ENCODE data around the gene GLA. TPM values are rescaled to one million over a fixed set of nuclear protein-coding genes. Genes with fewer than 3 reads are reported as not detected.

Gene GLA
- total and polyA plus RNA-seq, 9 of the 15 experiments (the other 6 are each of a cell fraction or from before 2014, with no cell fraction given) = 41.7 to 146 (median 73.8) TPM

GRCh38 chrX:101407167-101407747, 468 bp downstream of the GLA start:
- Histone ChIP-seq H3K27me3 (ENCODE audit: control insufficient read depth in 2 of 2, insufficient read depth in 2 of 2, low read length in 2 of 2) (no peaks in the 10 kb centered on the region), H3K4me2 (ENCODE audit: insufficient read depth, low read length) (peak overlapping the region; percentile 94), H2AFZ (ENCODE audit: low read depth, low read length) (peak overlapping the region; percentile 89), H3K9ac (ENCODE audit: insufficient read depth in 1 of 2, low read depth in 2 of 2, low read length in 2 of 2) (peak overlapping the region; percentile 92), H3K9me3 (replicated peaks; ENCODE audit: control insufficient read depth, insufficient read depth, low read depth, low read length) (no peaks in the 10 kb centered on the region), H3K27ac (ENCODE audit: extremely low read depth, low read depth, low read length) (peak overlapping the region; percentile 97), H3K9me1 (ENCODE audit: control insufficient read depth, insufficient read depth, low read length) (no peaks in the 10 kb centered on the region), H3K79me2 (ENCODE audit: control insufficient read depth, insufficient read depth, low read length) (peaks cover 72% of the 10 kb centered on the region), H3K4me1 (replicated peaks in 1 of 2; ENCODE audit: control insufficient read depth in 2 of 2, insufficient read depth in 2 of 2, low read length in 2 of 2) (no peaks in the 10 kb centered on the region; a peak in 1 of 5 replicates), H3K36me3 (ENCODE audit: control insufficient read depth, insufficient read depth, low read length) (peaks cover 24% of the 10 kb centered on the region; the same call in 2 of the 3 replicates), H4K20me1 (replicated peaks; ENCODE audit: control insufficient read depth, insufficient read depth, low read length) (no peaks in the 10 kb centered on the region), H3K4me3 (peak overlapping the region; percentile 71)
- BruUV-seq (replicated peaks) = no TSS peak
- intact Hi-C loops (cut with micrococcal nuclease) (loop anchor here (5.0 kb wide), 1 partner anchor 60 kb away; the partner anchor contains the start of gene TIMM8A), in situ Hi-C loops (cut with MboI) (no loop called here)
- TF ChIP-seq HDAC1 (IDR thresholded peaks at IDR 0.05) (peak in 1 of 2 experiments; percentile 43; a peak in 1 of 4 replicates), SMARCA4 (IDR thresholded peaks at IDR 0.05) (0 out of 2 replicates have a peak, but pooled peaks have one; percentile 39), MLLT1 (IDR thresholded peaks at IDR 0.05) (0 out of 4 replicates have a peak, but pooled peaks have one; percentile 36 to 52), SUPT5H (IDR thresholded peaks at IDR 0.05) (peak; percentile 2; the same call in 1 of the 2 replicates), CHD1 (IDR thresholded peaks at IDR 0.05; ENCODE audit: low read length) (peak; percentile 64), HLTF (IDR thresholded peaks at IDR 0.05) (peak; percentile 41; the same call in 1 of the 2 replicates), RBBP5 (IDR thresholded peaks at IDR 0.05; ENCODE audit: borderline replicate concordance, insufficient read depth, low read length, poor library complexity, severe bottlenecking) (peak; percentile 16), ARID2 (IDR thresholded peaks at IDR 0.05) (0 out of 2 replicates have a peak, but pooled peaks have one; percentile 5), ZNF785 (CRISPR knock-in tag; IDR thresholded peaks at IDR 0.05) (no peak), NFIC (IDR thresholded peaks at IDR 0.05) (0 out of 2 replicates have a peak, but pooled peaks have one; percentile 4), ZFP1 (CRISPR knock-in tag; IDR thresholded peaks at IDR 0.05) (peak; percentile 72; the same call in 1 of the 2 replicates), ZNF408 (CRISPR knock-in tag; IDR thresholded peaks at IDR 0.05; ENCODE audit: low read depth) (no peak), TARDBP (IDR thresholded peaks at IDR 0.05) (no peak), ZNF512 (tag; IDR thresholded peaks at IDR 0.05) (peak; percentile 81), CBFA2T3 (IDR thresholded peaks at IDR 0.05) (no peak), ZBTB2 (IDR thresholded peaks at IDR 0.05) (no peak)
- WGBS (ENCODE audit: insufficient coverage, low coverage, missing lambda C conversion rate) = 2% methylated on average over 9 of the region's 15 CpGs
- POLR2A ChIA-PET = interaction anchor here (0.7 to 1.9 kb wide), 4 partner anchors 10 to 1658 kb away, joined by 3 to 20 read pairs (median 8); partner anchors contain the start of gene RPL36A
- CTCF ChIA-PET (ENCODE audit: low intra/inter-chr PET ratio) = no interaction called here
- no peak for DNase-seq (ENCODE audit: extremely low read depth in 1 of 4, low spot score in 3 of 4)
- FAIRE-seq = no peak
- ATAC-seq = peak; percentile 20

Data from K562 (cell line).